Colonic mucosa (tissue), 4 donors: Measurements from ENCODE around the gene NEMP2. TPM values are rescaled to one million over a fixed set of nuclear protein-coding genes. Genes with fewer than 3 reads are reported as not detected.
A peak's percentile ranks its signal among the peaks of the same experiment; 100 is the strongest.
"Not testable (repeated sequence)": the region's sequence is repeated elsewhere in the genome, so short reads cannot be mapped to it uniquely, and the experiment has no call there.

Experiments
- DNase-seq: peaks from one replicate; pipeline ENCODE4 v3.0.0-alpha.2; 2020
- H3K27ac ChIP-seq: fragments of 200-600 bp; one replicate; pipeline ENCODE4 v1.8.0; 2021
- H3K27me3 ChIP-seq: fragments of 200-600 bp; one replicate; pipeline ENCODE4 v1.8.0; 2021
- H3K36me3 ChIP-seq: fragments of 200-600 bp; one replicate; pipeline ENCODE4 v1.8.0; 2021
- H3K4me1 ChIP-seq: fragments of 200-600 bp; one replicate; pipeline ENCODE4 v1.8.0; 2021; ENCODE audit warnings: mild to moderate bottlenecking
- H3K4me3 ChIP-seq: fragments of 200-600 bp; one replicate; pipeline ENCODE4 v1.8.0; 2021
- H3K9ac ChIP-seq, 2 donors: one replicate each; pipeline ENCODE4 v1.7.0; 2013; ENCODE audit warnings: control low read depth in 2 of 2, low read depth in 2 of 2, low read length in 2 of 2
- H3K9me3 ChIP-seq: fragments of 200-600 bp; one replicate; pipeline ENCODE4 v1.8.0; 2021
- CTCF ChIP-seq: fragments of 200-600 bp; IDR thresholded peaks from one replicate; pipeline ENCODE4 v1.8.0; 2022; ENCODE audit warnings: antibody characterized with exemption, mild to moderate bottlenecking
- intact Hi-C: fragments of 100-400 bp; cut with DNase I; formaldehyde crosslinking; loops from one replicate; pipeline ENCODE4 v1.14.1; 2022
- total RNA-seq, 2 donors: library from RNA; stranded (reverse); fragmentation: NEBNext Ultra II Directional in 1 of 2; extraction: Animal tissue kit (Norgen Biotek cat#: 25700) in 1 of 2; gene quantifications; one replicate each; pipeline ENCODE4 v1.2.1, GENCODE V29; 2021
- donor health status: healthy.
- donor health status: DM: no; HTN: no; CAD: no.
- donor health status: DM: no; HTN: no; CAD: no.

The NEMP2 gene
- total RNA-seq, 2 donors from 2014 or later, result 3.6 to 5.1 TPM

- H3K36me3 ChIP-seq, result no peaks in the 10 kb centered on the region
- H3K9me3 ChIP-seq, result no peaks in the 10 kb centered on the region
- peaks cover 3% of the 10 kb centered on the region for H3K4me1 ChIP-seq
- no peaks in the 10 kb centered on the region for H3K27me3 ChIP-seq
- no peak overlapping the region for H3K27ac ChIP-seq
- DNase-seq, result peak; percentile 27
- TF ChIP-seq CTCF, result no peak
- H3K4me3 ChIP-seq, result no peak overlapping the region
- no peak overlapping the region for H3K9ac ChIP-seq
- intact Hi-C loops, result loop anchor here (5.0 kb wide), 1 partner anchor 129 kb away; no protein-coding TSS in a partner anchor
Observed at GRCh38 chr2:190511104-190511503, 23.4 kb downstream of the NEMP2 start.

- intact Hi-C loops, result loop anchor here (5.0 kb wide), 1 partner anchor 128 kb away; no protein-coding TSS in a partner anchor
- H3K36me3 ChIP-seq, H3K9me3 ChIP-seq, H3K4me1 ChIP-seq, H3K9ac ChIP-seq, H3K27me3 ChIP-seq, H3K4me3 ChIP-seq: not testable (repeated sequence)
- peak overlapping the region; percentile 51 for H3K27ac ChIP-seq
- DNase-seq, result peak; percentile 31
Observed at GRCh38 chr2:190509895-190510294, 24.6 kb downstream of the NEMP2 start.

- peak; percentile 61 for DNase-seq
- H3K4me3 ChIP-seq, result no peak overlapping the region
- TF ChIP-seq CTCF, result no peak
- peak overlapping the region in 1 of 2 donors; percentile 35 for H3K9ac ChIP-seq
- H3K9me3 ChIP-seq, result no peaks in the 10 kb centered on the region
- no peaks in the 10 kb centered on the region for H3K27me3 ChIP-seq
- H3K27ac ChIP-seq, result peak overlapping the region; percentile 55
- peaks cover 12% of the 10 kb centered on the region for H3K4me1 ChIP-seq
- intact Hi-C loops, result no loop called here
- H3K36me3 ChIP-seq, result no peaks in the 10 kb centered on the region
Observed at GRCh38 chr2:190507135-190507534, 27.4 kb downstream of the NEMP2 start.

- intact Hi-C loops, result no loop called here
- no peaks in the 10 kb centered on the region for H3K27me3 ChIP-seq
- no peaks in the 10 kb centered on the region for H3K9me3 ChIP-seq
- H3K4me3 ChIP-seq, result no peak overlapping the region
- H3K27ac ChIP-seq, result peak overlapping the region; percentile 55
- peak; percentile 78 for DNase-seq
- peak overlapping the region; percentile 1 to 35 for H3K9ac ChIP-seq
- no peak for TF ChIP-seq CTCF
- peaks cover 12% of the 10 kb centered on the region for H3K4me1 ChIP-seq
- no peaks in the 10 kb centered on the region for H3K36me3 ChIP-seq
Observed at GRCh38 chr2:190506666-190507065, 27.9 kb downstream of the NEMP2 start.

- H3K27me3 ChIP-seq, result no peaks in the 10 kb centered on the region
- intact Hi-C loops, result no loop called here
- peak overlapping the region; percentile 55 for H3K27ac ChIP-seq
- no peaks in the 10 kb centered on the region for H3K36me3 ChIP-seq
- no peaks in the 10 kb centered on the region for H3K9me3 ChIP-seq
- peak overlapping the region in 1 of 2 donors; percentile 14 for H3K9ac ChIP-seq
- peaks cover 13% of the 10 kb centered on the region for H3K4me1 ChIP-seq
- DNase-seq, result no peak
- TF ChIP-seq CTCF, result no peak
- H3K4me3 ChIP-seq, result no peak overlapping the region
Observed at GRCh38 chr2:190505696-190506095, 28.8 kb downstream of the NEMP2 start.

GRCh38 chr2:190504912-190505311 is 29.6 kb downstream of the NEMP2 start:
- intact Hi-C loops, result no loop called here
- peaks cover 13% of the 10 kb centered on the region for H3K4me1 ChIP-seq
- H3K4me3 ChIP-seq, result no peak overlapping the region
- no peaks in the 10 kb centered on the region for H3K9me3 ChIP-seq
- H3K27ac ChIP-seq, result no peak overlapping the region
- no peak for DNase-seq
- no peaks in the 10 kb centered on the region for H3K27me3 ChIP-seq
- no peak for TF ChIP-seq CTCF
- no peak overlapping the region for H3K9ac ChIP-seq
- H3K36me3 ChIP-seq, result no peaks in the 10 kb centered on the region
